ENCODE data around the gene AGR3.

GRCh38 chr7:16918288-16918895 lies 36.6 kb upstream of the AGR3 start:
- no peak for TF ChIP-seq POLR2A (IDR thresholded peaks at IDR 0.05)
- TF ChIP-seq POLR2AphosphoS5 (IDR thresholded peaks at IDR 0.05): no peak

All from spleen (tissue), 3 donors.